Lower leg skin (tissue), 4 donors: ENCODE data around the gene IRAK3. TPM values are rescaled to one million over a fixed set of nuclear protein-coding genes. Genes with fewer than 3 reads are reported as not detected.

Source experiments
- DNase-seq, 2 donors: peaks; one replicate each; pipeline ENCODE4 v3.0.0-alpha.2; 2019; ENCODE audit warnings: low spot score in 2 of 2
- H3K4me3 ChIP-seq: fragments of 200-600 bp; sonication (generic); 2 replicates; pipeline ENCODE4 v1.5.1; 2017; ENCODE audit warnings: mild to moderate bottlenecking, low read depth; ENCODE audit not compliant: poor library complexity, severe bottlenecking
- POLR2A ChIP-seq, 2 donors: fragments of 450-650 bp; IDR thresholded peaks; one replicate each; pipeline ENCODE4 v1.6.1; 2016 to 2017; ENCODE audit warnings: antibody characterized with exemption in 2 of 2, mild to moderate bottlenecking in 1 of 2, moderate library complexity in 1 of 2
- WGBS, 2 donors: methylation state at CpG; one replicate each; pipeline ENCODE4 v1.1.5; 2018; 5-methylcytosine and 5-hydroxymethylcytosine counted together
- intact Hi-C: fragments of 100-400 bp; cut with DNase I; formaldehyde crosslinking; loops from one replicate; pipeline ENCODE4 v1.15.0; 2023; ENCODE audit warnings: low total_unique reads
- total RNA-seq, 4 donors: library from RNA; depleted of rRNA; stranded (reverse); fragments of >200 nt; gene quantifications; one replicate each; pipeline ENCODE4 v1.1.0, GENCODE V29; 2016
- TF ChIP-seq, protein P1 (sequence below), 3 donors: fragments of 450-650 bp; IDR thresholded peaks; one replicate each; pipeline ENCODE4 v1.5.1; 2016; ENCODE audit warnings: antibody characterized with exemption in 3 of 3, mild to moderate bottlenecking in 3 of 3, moderate library complexity in 2 of 3

The IRAK3 gene
- total RNA-seq, 4 donors from 2014 or later: 2.3 to 9.4 (median 5.5) TPM

DNA sequence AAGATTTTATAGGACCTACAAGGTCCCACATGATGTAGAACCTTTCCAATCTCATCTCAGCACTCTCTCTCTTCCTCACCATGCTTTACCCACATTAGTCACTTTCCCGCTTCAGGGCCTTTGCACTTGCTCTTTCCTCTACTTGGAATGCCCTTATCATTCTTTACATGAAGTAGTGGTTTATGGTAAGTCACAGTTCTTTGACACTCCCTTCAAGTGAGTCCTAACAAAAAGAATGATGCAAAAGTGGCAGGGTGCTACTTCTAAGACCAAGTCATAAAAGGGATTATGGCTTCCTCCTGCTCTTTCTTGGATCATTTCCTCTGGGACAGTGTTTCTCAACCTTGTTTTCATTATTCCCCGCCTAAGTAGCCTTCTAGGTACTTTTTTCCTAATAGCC is 32.4 kb upstream of the IRAK3 start:
- no peak for DNase-seq
- TF ChIP-seq, protein P1, sequence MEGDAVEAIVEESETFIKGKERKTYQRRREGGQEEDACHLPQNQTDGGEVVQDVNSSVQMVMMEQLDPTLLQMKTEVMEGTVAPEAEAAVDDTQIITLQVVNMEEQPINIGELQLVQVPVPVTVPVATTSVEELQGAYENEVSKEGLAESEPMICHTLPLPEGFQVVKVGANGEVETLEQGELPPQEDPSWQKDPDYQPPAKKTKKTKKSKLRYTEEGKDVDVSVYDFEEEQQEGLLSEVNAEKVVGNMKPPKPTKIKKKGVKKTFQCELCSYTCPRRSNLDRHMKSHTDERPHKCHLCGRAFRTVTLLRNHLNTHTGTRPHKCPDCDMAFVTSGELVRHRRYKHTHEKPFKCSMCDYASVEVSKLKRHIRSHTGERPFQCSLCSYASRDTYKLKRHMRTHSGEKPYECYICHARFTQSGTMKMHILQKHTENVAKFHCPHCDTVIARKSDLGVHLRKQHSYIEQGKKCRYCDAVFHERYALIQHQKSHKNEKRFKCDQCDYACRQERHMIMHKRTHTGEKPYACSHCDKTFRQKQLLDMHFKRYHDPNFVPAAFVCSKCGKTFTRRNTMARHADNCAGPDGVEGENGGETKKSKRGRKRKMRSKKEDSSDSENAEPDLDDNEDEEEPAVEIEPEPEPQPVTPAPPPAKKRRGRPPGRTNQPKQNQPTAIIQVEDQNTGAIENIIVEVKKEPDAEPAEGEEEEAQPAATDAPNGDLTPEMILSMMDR (IDR thresholded peaks at IDR 0.05): no peak
- no peak for TF ChIP-seq POLR2A (IDR thresholded peaks at IDR 0.05)
- whole genome bisulfite sequencing, 2 donors: 95 to 98% methylated on average over 2 of the region's 2 CpGs
- H3K4me3 ChIP-seq: no peak overlapping the region
- intact Hi-C loops: no loop called here

DNA sequence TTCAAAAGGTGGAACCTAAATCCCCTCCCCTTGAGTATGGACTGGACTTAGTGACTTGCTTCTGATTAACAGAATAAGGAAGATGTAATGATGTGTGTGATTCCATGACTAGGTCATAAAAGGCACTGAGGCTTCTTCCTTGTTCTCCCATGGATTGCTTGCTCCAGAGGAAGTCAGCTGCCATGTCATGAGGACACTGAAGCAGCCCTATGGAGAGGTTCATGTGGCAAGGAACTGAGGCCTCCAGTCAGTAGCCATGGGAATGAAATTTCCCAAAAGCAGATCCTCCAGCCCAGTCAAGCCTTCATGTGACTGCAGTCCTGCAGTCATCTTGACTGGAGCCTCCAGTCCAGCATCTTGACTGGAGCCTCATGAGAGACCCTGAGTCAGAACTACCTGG is 29.9 kb upstream of the IRAK3 start:
- intact Hi-C loops: no loop called here
- H3K4me3 ChIP-seq: no peak overlapping the region
- DNase-seq: no peak
- no peak for TF ChIP-seq POLR2A (IDR thresholded peaks at IDR 0.05)

DNA sequence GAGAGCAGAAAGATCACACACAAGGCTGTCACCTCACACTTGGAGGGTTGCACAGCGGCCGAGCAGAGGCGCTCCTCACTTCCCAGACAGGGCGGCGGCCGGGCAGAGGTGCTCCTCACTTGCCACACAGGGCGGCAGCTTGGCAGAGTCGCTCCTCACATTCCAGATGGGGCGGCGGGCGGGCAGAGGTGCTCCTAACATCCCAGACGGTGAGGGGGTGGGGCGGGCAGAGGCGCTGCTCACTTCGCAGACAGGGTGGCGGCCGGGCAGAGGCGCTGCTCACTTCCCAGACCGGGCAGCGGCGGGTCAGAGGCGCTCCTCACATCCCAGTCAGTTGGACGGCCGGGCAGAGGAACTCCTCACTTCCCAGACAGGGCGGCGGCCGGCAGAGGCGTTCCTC is 28.3 kb upstream of the IRAK3 start:
- H3K4me3 ChIP-seq: no peak overlapping the region
- TF ChIP-seq, protein P1 (IDR thresholded peaks at IDR 0.05): no peak
- no peak for TF ChIP-seq POLR2A (IDR thresholded peaks at IDR 0.05)
- no peak for DNase-seq
- intact Hi-C loops: no loop called here
- WGBS, 2 donors: 91 to 93% methylated on average over 24 to 27 of the region's 28 CpGs

DNA sequence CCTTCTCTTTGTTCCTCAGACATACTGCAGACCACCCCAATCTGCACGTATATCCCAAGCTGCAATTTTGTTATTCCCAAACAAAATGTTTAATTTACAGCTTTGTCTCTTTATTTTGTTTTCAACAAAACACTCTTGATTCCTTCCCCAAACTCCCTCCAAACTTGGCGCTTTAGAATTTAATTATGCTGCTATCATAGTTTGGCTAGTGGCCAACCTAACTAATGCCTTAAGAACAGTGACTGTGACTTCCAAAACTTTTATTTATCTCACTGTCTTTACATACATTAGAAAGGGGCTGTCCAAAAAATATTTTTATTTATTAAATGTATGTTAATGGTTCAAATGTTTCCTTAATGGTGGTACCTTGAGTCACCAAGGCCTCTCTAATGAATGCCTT is 26.3 kb upstream of the IRAK3 start:
- no peak for DNase-seq

DNA sequence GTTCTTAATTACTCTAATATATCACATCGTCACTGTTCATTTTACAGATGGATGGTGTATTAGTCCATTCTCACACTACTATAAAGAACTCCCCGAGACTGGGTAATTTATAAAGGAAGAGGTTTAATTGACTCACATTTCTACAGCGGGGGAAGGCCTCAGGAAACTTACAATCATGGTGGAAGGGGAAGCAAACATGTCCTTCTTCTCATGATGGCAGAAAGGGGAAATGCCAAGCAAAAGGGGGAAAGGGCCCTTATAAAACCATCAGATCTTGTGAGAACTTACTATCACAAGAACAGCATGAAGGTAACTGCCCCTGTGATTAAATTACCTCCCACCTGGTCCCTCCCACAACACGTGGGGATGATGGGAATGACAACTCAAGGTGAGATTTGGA is 25.7 kb upstream of the IRAK3 start:
- intact Hi-C loops: no loop called here

More for the DNA sequence above, 26.3 kb upstream of the IRAK3 start:
- WGBS, 2 donors: 65 to 73% methylated on average over 2 of the region's 2 CpGs
- intact Hi-C loops: no loop called here
- H3K4me3 ChIP-seq: no peak overlapping the region
- TF ChIP-seq, protein P1 (IDR thresholded peaks at IDR 0.05): no peak

GRCh38 chr12:66164349-66164821 is 24.6 kb upstream of the IRAK3 start:
- TF ChIP-seq POLR2A (IDR thresholded peaks at IDR 0.05): no peak
- TF ChIP-seq, protein P1 (IDR thresholded peaks at IDR 0.05): no peak
- intact Hi-C loops: no loop called here
- H3K4me3 ChIP-seq: no peak overlapping the region
- WGBS, 2 donors: 82 to 95% methylated on average over 3 of the region's 3 CpGs
- DNase-seq: no peak

More for the DNA sequence above, 25.7 kb upstream of the IRAK3 start:
- H3K4me3 ChIP-seq: no peak overlapping the region
- TF ChIP-seq POLR2A (IDR thresholded peaks at IDR 0.05): no peak
- TF ChIP-seq, protein P1 (IDR thresholded peaks at IDR 0.05): no peak
- WGBS, 2 donors: 52 to 59% methylated on average over 4 of the region's 4 CpGs
- no peak for DNase-seq
